ENCODE results near the gene IGFLR1. TPM values are rescaled to one million over a fixed set of nuclear protein-coding genes. Genes with fewer than 3 reads are reported as not detected.

IGFLR1 gene
- total and polyA plus RNA-seq, 4 donors: 7.0 to 59.7 (median 31.2) TPM

GRCh38 chr19:35782589-35782988 is 40.3 kb upstream of the IGFLR1 start:
- WGBS: 96% methylated on average over 12 of the region's 12 CpGs
- no peak for DNase-seq (ENCODE audit: low spot score)
- Histone ChIP-seq H3K9ac (ENCODE audit: low read depth in 1 of 2, low read length in 2 of 2) (no peak overlapping the region), H3K27ac (ENCODE audit: low read depth in 1 of 2, low read length in 2 of 2) (no peak overlapping the region), H3K27me3 (ENCODE audit: control insufficient read depth in 4 of 4, insufficient read depth in 4 of 4, low read length in 3 of 4) (no peaks in the 10 kb centered on the region), H3K9me3 (ENCODE audit: control insufficient read depth in 4 of 4, low read length in 3 of 4) (no peaks in the 10 kb centered on the region), H3K4me3 (ENCODE audit: low read depth in 1 of 3, low read length in 3 of 3) (no peak overlapping the region), H3K36me3 (ENCODE audit: control insufficient read depth in 4 of 4, insufficient read depth in 3 of 4, low read depth in 1 of 4, low read length in 3 of 4) (peaks cover 0 to 1% (median 0%) of the 10 kb centered on the region in 4 donors), H3K4me1 (ENCODE audit: control insufficient read depth in 4 of 4, insufficient read depth in 4 of 4, low read length in 3 of 4) (no peaks in the 10 kb centered on the region)
- TF ChIP-seq NR2F2 (IDR thresholded peaks at IDR 0.05) (no peak), JUND (IDR thresholded peaks at IDR 0.05) (no peak), SP1 (IDR thresholded peaks at IDR 0.05) (no peak), RAD21 (IDR thresholded peaks at IDR 0.05) (no peak), ZBTB33 (IDR thresholded peaks at IDR 0.05) (no peak), ATF3 (IDR thresholded peaks at IDR 0.05) (no peak), HNF4A (conservative IDR thresholded peaks at IDR 0.05) (no peak), RXRA (IDR thresholded peaks at IDR 0.05) (no peak), TAF1 (conservative IDR thresholded peaks at IDR 0.05) (no peak), FOXA1 (IDR thresholded peaks at IDR 0.05) (no peak), FOXA2 (IDR thresholded peaks at IDR 0.05) (no peak), MAX (IDR thresholded peaks at IDR 0.05) (no peak), YY1 (IDR thresholded peaks at IDR 0.05) (no peak)

- TF ChIP-seq FOXA1 (IDR thresholded peaks at IDR 0.05) (no peak), CTCF (IDR thresholded peaks at IDR 0.05; ENCODE audit: low read depth, low read length, missing input control) (no peak), MAX (IDR thresholded peaks at IDR 0.05) (no peak), SP1 (IDR thresholded peaks at IDR 0.05) (no peak), TAF1 (conservative IDR thresholded peaks at IDR 0.05) (no peak), RAD21 (IDR thresholded peaks at IDR 0.05) (no peak)
- peaks cover 0 to 1% (median 0%) of the 10 kb centered on the region in 4 donors for H3K36me3 ChIP-seq (ENCODE audit: control insufficient read depth in 4 of 4, insufficient read depth in 3 of 4, low read depth in 1 of 4, low read length in 3 of 4)
Observed at GRCh38 chr19:35781650-35782049, 39.4 kb upstream of the IGFLR1 start.

GRCh38 chr19:35780717-35781116 is 38.5 kb upstream of the IGFLR1 start:
- Histone ChIP-seq H3K27me3 (ENCODE audit: control insufficient read depth in 4 of 4, insufficient read depth in 4 of 4, low read length in 3 of 4) (no peaks in the 10 kb centered on the region), H3K4me1 (ENCODE audit: control insufficient read depth in 4 of 4, insufficient read depth in 4 of 4, low read length in 3 of 4) (peaks cover 0 to 3% (median under 1%) of the 10 kb centered on the region in 4 donors), H3K36me3 (ENCODE audit: control insufficient read depth in 4 of 4, insufficient read depth in 3 of 4, low read depth in 1 of 4, low read length in 3 of 4) (peaks cover 0 to 1% (median 0%) of the 10 kb centered on the region in 4 donors), H3K27ac (ENCODE audit: low read depth in 1 of 2, low read length in 2 of 2) (no peak overlapping the region), H3K4me3 (ENCODE audit: low read depth in 1 of 3, low read length in 3 of 3) (no peak overlapping the region), H3K9ac (ENCODE audit: low read depth in 1 of 2, low read length in 2 of 2) (no peak overlapping the region), H3K9me3 (ENCODE audit: control insufficient read depth in 4 of 4, low read length in 3 of 4) (no peaks in the 10 kb centered on the region)
- TF ChIP-seq CTCF (IDR thresholded peaks at IDR 0.05; ENCODE audit: low read depth, low read length, missing input control): no peak
- DNase-seq (ENCODE audit: low spot score): no peak
- WGBS: 96% methylated on average over 20 of the region's 20 CpGs

More at GRCh38 chr19:35781650-35782049, 39.4 kb upstream of the IGFLR1 start:
- H3K4me3 ChIP-seq (ENCODE audit: low read depth in 1 of 3, low read length in 3 of 3): no peak overlapping the region
- 95% methylated on average over 9 of the region's 9 CpGs for WGBS
- no peaks in the 10 kb centered on the region for H3K4me1 ChIP-seq (ENCODE audit: control insufficient read depth in 4 of 4, insufficient read depth in 4 of 4, low read length in 3 of 4)
- H3K9me3 ChIP-seq (ENCODE audit: control insufficient read depth in 4 of 4, low read length in 3 of 4): no peaks in the 10 kb centered on the region
- DNase-seq (ENCODE audit: low spot score): no peak
- no peak overlapping the region for H3K27ac ChIP-seq (ENCODE audit: low read depth in 1 of 2, low read length in 2 of 2)
- H3K9ac ChIP-seq (ENCODE audit: low read depth in 1 of 2, low read length in 2 of 2): no peak overlapping the region
- no peaks in the 10 kb centered on the region for H3K27me3 ChIP-seq (ENCODE audit: control insufficient read depth in 4 of 4, insufficient read depth in 4 of 4, low read length in 3 of 4)

Data from liver (tissue), 9 donors.